ENCODE measurements around the gene ZNF559.
"Not testable (repeated sequence)": the region's sequence is repeated elsewhere in the genome, so short reads cannot be mapped to it uniquely, and the experiment has no call there.

ZNF559 gene

GRCh38 chr19:9308091-9308770, 15.7 kb upstream of the ZNF559 start:
- no peaks in the 10 kb centered on the region for H3K27me3 ChIP-seq
- intact Hi-C loops (cut with DNase I; ENCODE audit: low total_unique reads), result no loop called here
- peak overlapping the region in 1 of 2 donors; percentile 90 for H3K27ac ChIP-seq
- no peak for DNase-seq
- H3K36me3 ChIP-seq, result peaks cover 19 to 30% (median 28%) of the 10 kb centered on the region in 3 donors
- no peak for TF ChIP-seq CTCF (IDR thresholded peaks at IDR 0.05)
- H3K9me3 ChIP-seq, result peaks cover 0 to 8% (median 0%) of the 10 kb centered on the region in 3 donors
- peak overlapping the region; percentile 69 to 72 for H3K4me3 ChIP-seq
- peaks cover 0 to 22% (median 8%) of the 10 kb centered on the region in 4 donors for H3K4me1 ChIP-seq

- H3K4me3 ChIP-seq, result peak within 1 kb of the TSS; percentile 69 to 72
- TF ChIP-seq CTCF (IDR thresholded peaks at IDR 0.05), result no peak
- no peaks in the 10 kb centered on the region for H3K27me3 ChIP-seq
- H3K27ac ChIP-seq, result peak within 1 kb of the TSS; percentile 89 to 90
- peaks cover 7 to 19% (median 17%) of the 10 kb centered on the region in 3 donors for H3K36me3 ChIP-seq
- DNase-seq, result peak; percentile 99
- peaks cover 0 to 22% (median 8%) of the 10 kb centered on the region in 4 donors for H3K4me1 ChIP-seq
- intact Hi-C loops (cut with DNase I; ENCODE audit: low total_unique reads), result no loop called here
- H3K9me3 ChIP-seq, result no peaks in the 10 kb centered on the region
Measured at GRCh38 chr19:9309139-9309973, 14.6 kb upstream of the ZNF559 start, which contains the start of gene ZNF699. TSS of gene ZNF699 (minus strand) at chr19:9309838. CDS start at chr19:9305119, 4,719 bp downstream.

- DNase-seq, result peak; percentile 91 to 95
- peak overlapping the region; percentile 89 to 90 for H3K27ac ChIP-seq
- intact Hi-C loops (cut with DNase I; ENCODE audit: low total_unique reads), result loop anchor here (5.0 kb wide), 2 partner anchors 312 to 482 kb away; partner anchors contain the start of gene ZNF561
Measured at GRCh38 chr19:9309974-9310446, 14.0 kb upstream of the ZNF559 start.

GRCh38 chr19:9313756-9314155, 10.2 kb upstream of the ZNF559 start:
- DNase-seq, result no peak
- H3K36me3 ChIP-seq, result no peaks in the 10 kb centered on the region
- peaks cover 0 to 4% (median under 1%) of the 10 kb centered on the region in 4 donors for H3K4me1 ChIP-seq
- no peak for TF ChIP-seq CTCF (IDR thresholded peaks at IDR 0.05)
- intact Hi-C loops (cut with DNase I; ENCODE audit: low total_unique reads), result loop anchor here (5.0 kb wide), 2 partner anchors 309 to 479 kb away; partner anchors contain the start of gene ZNF561
- H3K27ac ChIP-seq, result no peak overlapping the region
- H3K9me3 ChIP-seq, result no peaks in the 10 kb centered on the region
- H3K27me3 ChIP-seq, result no peaks in the 10 kb centered on the region
- H3K4me3 ChIP-seq, result no peak overlapping the region

More at GRCh38 chr19:9309974-9310446, 14.0 kb upstream of the ZNF559 start:
- H3K9me3 ChIP-seq, result no peaks in the 10 kb centered on the region
- H3K27me3 ChIP-seq, result no peaks in the 10 kb centered on the region
- peaks cover 0 to 22% (median 8%) of the 10 kb centered on the region in 4 donors for H3K4me1 ChIP-seq
- H3K36me3 ChIP-seq, result peaks cover under 1 to 12% (median 10%) of the 10 kb centered on the region in 3 donors
- H3K4me3 ChIP-seq, result peak overlapping the region; percentile 69 to 72
- TF ChIP-seq CTCF (IDR thresholded peaks at IDR 0.05), result no peak

GRCh38 chr19:9321338-9321737, 2.6 kb upstream of the ZNF559 start:
- TF ChIP-seq CTCF (IDR thresholded peaks at IDR 0.05), result no peak
- Histone ChIP-seq H3K27me3 (no peaks in the 10 kb centered on the region), H3K4me1 (peaks cover 0 to 17% (median 6%) of the 10 kb centered on the region in 4 donors), H3K36me3 (peaks cover 3 to 6% (median 4%) of the 10 kb centered on the region in 3 donors), H3K4me3 (no peak overlapping the region), H3K27ac (no peak overlapping the region), H3K9me3 (peaks cover 0 to 6% (median 0%) of the 10 kb centered on the region in 3 donors)
- DNase-seq, result no peak
- intact Hi-C loops (cut with DNase I; ENCODE audit: low total_unique reads), result loop anchor here (5.0 kb wide), 1 partner anchor 116 kb away; the partner anchor contains the start of gene ZNF266

GRCh38 chr19:9321756-9322155, 2.2 kb upstream of the ZNF559 start:
- not testable (repeated sequence) for H3K27me3 ChIP-seq, H3K36me3 ChIP-seq, H3K27ac ChIP-seq, H3K4me3 ChIP-seq, DNase-seq, H3K9me3 ChIP-seq
- intact Hi-C loops (cut with DNase I; ENCODE audit: low total_unique reads), result loop anchor here (5.0 kb wide), 1 partner anchor 116 kb away; the partner anchor contains the start of gene ZNF266
- H3K4me1 ChIP-seq, result peaks cover 0 to 17% (median 6%) of the 10 kb centered on the region in 4 donors

GRCh38 chr19:9322201-9322600, 1.8 kb upstream of the ZNF559 start:
- H3K27ac ChIP-seq, DNase-seq, H3K27me3 ChIP-seq, H3K4me3 ChIP-seq: not testable (repeated sequence)
- intact Hi-C loops (cut with DNase I; ENCODE audit: low total_unique reads), result loop anchor here (5.0 kb wide), 1 partner anchor 115 kb away; the partner anchor contains the start of gene ZNF266
- peaks cover 0 to 17% (median 6%) of the 10 kb centered on the region in 4 donors for H3K4me1 ChIP-seq
- H3K9me3 ChIP-seq, result peaks cover 0 to 14% (median 4%) of the 10 kb centered on the region in 3 donors
- H3K36me3 ChIP-seq, result peaks cover 12 to 13% (median 13%) of the 10 kb centered on the region in 3 donors
